Measurements from ENCODE around the gene METRN.

GRCh38 chr16:727291-727977 lies 12.5 kb downstream of the METRN start:
- TF ChIP-seq CTCF (IDR thresholded peaks at IDR 0.05) (no peak), POLR2A (IDR thresholded peaks at IDR 0.05) (no peak)
